ENCODE data around the gene GPR87. TPM values are rescaled to one million over a fixed set of nuclear protein-coding genes. Genes with fewer than 3 reads are reported as not detected.
A peak's percentile ranks its signal among the peaks of the same experiment; 100 is the strongest.

The GPR87 gene
- polyA plus RNA-seq, 1 donor, result not detected

DNA sequence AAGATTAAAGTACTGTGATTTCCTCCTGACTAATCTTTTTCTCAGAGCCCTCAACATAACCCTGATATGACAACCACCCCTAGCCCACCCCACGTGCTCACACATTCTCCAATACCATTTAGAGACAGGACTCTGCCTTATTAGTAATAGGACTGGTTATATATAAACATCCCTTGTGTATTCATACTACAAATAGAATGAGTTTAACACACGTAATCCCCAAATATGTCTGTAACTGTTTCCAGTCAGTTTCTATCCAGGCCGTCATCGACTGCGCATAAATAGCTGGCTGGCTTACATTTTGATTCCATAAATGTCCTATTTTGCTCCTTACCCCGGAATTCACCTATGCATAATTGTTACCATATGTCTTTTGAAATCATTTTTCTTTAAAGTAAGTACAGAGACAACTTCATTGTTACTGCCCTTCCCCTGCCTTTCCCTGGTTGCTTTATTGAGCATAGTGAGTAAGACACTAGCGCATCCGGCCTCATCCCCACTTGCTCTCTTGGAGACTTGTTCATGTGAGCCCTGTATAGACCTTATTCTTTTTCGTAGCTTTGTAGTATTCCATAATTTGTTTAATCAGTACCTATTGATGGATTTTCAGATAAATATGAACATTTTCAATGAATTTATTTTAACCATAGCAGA, 34.8 kb downstream of the GPR87 start:
- DNase-seq, result peak; percentile 78

DNA sequence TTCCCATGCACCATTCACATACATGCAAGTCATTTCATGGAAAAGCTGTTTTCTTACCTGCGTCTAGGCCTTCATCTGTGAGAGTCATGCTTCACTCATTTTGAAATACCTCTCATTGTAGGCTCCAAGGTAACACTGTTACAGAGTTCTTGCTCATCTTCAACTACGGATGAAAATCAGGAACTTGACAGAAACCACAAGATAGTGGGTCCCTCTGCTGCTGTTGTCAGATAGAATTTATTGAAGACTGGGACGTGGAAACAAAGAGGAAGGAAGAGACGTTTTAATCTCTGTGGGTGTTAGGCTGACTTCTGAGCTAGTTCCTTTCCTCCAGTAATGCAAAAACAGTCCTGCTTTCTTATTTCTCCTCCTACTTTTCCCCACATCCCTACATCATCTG, 38.4 kb downstream of the GPR87 start, which contains the start of gene P2RY14:
Gene P2RY14, minus strand, starts transcription at position 313 of the 400 bp plus-strand sequence. CDS start 64,226 bp downstream, outside the sequence.
- no peak for DNase-seq

DNA sequence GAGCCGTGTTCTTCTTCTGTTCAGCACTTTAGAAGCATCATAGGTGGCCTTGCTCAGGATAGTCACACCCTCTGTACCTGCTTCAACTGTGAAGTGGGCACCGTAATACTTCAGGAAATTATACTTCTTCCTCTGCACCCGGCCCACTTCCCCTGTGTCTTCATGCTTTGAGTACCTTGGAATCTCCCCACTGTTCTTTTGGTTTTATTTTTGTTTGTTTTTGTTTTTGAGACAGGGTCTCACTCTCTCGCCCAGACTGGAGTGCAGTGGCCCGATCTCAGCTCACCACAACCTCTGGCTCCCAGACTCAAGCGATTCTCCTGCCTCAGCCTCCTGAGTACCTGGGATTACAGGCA, 40.0 kb downstream of the GPR87 start:
- no peak for DNase-seq

DNA sequence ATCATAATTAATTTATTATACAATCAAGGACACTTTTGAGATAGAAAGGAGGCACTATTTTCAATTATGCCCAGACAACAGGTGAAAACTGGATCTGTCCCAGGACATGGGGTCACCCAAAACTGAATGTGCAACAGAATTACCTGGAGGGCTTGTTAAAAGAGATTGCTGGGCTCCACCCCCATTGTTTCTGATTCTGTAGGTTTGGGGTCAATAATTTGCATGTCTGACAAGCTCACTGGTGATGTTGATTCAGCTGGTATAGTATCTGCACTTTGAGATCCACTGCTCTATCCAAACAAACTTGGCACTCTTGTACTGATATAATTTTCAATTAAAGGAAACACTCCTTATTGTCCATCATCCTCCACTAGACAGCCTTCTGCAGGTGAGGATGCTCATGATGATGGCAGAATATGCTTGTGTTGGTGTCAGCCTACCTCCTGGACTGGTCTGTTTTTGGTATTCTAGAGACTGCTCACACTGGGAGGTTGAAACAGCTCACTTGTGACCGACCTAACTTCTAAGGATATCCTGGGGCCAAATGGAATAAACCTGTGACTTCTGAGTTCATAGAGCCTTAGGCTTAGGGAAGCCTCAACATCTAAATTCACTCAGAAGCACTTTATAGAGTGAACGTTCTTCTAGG, 40.5 kb downstream of the GPR87 start:
- no peak for DNase-seq

GRCh38 chr3:151275091-151275490, 41.5 kb downstream of the GPR87 start:
- no peak for DNase-seq

- DNase-seq, result peak; percentile 45
These were observed 47.0 kb downstream of the GPR87 start for GRCh38 chr3:151269631-151270030.

DNA sequence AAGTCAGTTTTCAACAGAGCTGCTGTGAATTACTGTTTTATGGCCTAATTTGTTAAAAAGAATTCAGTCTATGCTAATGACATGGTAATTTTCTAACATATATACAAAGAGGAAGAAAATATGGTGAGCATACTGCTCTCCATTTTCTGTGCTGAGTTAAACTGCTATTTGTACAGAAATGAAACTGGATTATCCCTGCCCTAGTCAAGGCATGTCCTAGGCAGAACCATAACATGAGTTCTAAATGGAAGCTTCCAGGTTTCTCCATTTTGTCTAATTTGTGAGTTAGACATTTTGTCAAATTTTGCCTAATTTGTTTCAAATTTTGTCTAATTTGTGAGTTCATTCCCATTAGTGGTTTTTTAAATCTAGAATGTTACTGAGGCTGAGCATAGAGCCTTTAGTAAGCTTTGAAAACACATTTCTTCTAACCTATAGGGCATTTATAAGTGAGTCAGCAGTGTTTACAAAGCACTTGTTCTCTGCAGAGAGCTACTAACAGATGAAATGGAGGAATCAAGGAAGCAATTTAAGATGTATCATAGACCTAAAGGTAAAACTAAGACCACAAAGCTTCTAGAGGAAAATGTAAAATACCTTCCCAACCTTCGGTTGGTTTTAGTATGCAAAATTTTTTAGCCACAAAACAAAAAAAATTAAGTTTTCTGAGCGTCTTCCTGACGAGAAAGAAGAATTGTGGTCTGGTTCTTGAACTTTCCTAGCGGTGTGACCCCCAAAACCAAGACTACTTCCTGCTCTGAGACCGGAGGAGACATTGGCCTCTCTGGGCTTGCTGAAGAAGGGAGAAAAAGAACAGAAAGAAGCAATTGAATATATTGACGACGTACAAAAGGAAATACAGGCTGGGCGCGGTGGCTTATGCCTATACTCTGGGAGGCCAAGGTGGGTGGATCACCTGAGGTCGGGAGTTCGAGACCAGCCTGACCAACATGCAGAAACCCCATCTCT, 48.1 kb downstream of the GPR87 start:
- no peak for DNase-seq

GRCh38 chr3:151267066-151267465, 49.6 kb downstream of the GPR87 start:
- DNase-seq, result no peak

DNA sequence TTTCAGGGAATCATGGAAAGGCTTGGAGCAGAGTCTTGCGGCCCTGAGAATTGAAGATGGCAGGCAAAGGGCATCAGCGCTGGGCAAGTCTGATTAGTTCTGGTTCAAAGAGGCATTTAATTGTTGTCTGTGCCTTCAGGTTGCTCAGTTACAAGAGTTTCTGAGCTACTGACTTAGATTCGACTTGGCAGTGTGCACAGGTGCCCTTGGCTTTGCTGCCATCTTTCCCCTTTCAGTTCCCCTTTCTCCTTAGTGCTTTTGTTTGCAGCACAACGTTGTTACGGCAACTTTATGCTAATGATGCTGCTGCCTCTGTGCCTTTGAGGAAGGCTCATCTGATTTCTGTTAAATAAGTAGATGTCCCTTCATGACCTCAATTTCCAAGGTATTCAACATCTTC, 50.8 kb downstream of the GPR87 start:
- DNase-seq, result no peak

DNA sequence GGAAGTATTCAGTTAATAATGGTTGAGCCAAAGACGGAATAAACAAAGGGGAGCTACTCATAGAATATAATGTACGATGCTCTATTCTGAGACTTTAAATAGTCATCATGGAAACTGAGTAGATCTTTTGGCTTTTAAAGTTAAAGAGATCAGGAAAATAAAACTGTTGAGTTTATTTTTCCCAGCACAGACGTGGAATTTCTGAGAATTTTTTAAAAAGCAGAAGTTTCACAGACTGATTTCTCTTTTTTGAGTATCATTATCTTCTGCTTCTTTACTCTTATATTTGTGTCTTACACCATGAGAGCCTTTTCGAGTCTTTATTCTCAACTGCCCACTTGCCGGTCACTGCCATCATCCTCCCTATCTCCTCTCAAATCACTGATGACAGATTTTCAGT, 51.5 kb downstream of the GPR87 start:
- no peak for DNase-seq

GRCh38 chr3:151264605-151265004, 52.0 kb downstream of the GPR87 start:
- no peak for DNase-seq

DNA sequence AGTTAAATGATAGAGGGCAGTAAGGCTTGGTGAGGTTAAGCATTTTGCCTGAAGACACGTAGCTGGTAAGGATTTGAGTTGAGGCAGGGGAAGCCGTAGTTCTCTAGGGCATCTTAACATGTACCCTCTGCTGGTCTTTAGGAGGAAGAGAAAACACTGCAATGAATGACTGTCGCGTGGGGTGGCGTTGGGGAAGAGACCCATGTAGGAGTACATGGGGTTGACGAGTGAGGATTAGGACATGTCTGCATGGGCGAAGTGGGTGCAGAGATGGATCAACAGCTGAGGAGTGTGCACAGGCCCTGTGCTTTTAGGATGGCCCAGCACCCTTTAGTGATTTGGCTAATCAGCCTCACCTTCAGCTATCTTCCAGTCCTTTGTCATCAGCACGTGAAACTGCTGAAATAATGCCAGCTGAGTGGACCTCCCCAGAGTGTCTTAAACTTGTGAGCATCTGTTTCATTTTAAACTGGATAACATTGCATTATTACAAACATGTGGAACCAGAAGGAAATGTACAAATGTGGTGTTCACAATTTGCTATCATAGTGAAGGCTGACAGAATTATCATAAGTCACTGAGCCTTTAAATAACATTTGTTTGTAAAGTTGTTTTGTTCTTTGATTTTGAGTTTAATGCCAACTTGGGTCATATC, 53.6 kb downstream of the GPR87 start:
- DNase-seq, result no peak

GRCh38 chr3:151259664-151260063, 57.0 kb downstream of the GPR87 start:
- DNase-seq, result no peak

DNA sequence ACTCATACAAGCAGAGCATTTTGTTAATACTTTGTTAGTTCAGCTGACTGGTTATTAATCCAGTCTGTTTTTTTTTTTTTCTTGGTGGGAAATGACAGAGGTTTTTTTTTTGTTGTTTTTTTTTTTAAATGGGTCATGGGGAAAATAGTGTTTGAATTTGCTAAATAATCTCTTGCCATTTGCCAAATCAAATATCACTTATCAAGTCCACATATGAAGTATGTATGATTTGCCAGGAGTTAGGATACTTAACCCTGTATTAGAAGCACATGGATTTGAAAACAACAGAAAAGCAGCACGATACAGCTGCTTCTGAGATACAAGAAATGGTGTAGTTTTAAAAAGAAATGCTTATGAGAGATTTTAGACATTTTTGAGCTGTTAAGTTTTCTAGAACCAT, 59.9 kb downstream of the GPR87 start:
- DNase-seq, result no peak

- no peak for DNase-seq
These were observed 67.8 kb downstream of the GPR87 start for GRCh38 chr3:151248772-151249337.

Other genes starting within 250 kb of the GPR87 start
- 9.7 TPM for gene MED12L, start 231.2 kb downstream of the GPR87 start, polyA plus RNA-seq (ENCODE audit: insufficient read length)
- not detected for gene GPR171, start 113.6 kb downstream of the GPR87 start, polyA plus RNA-seq (ENCODE audit: insufficient read length)
- 1.5 TPM for gene P2RY14, start 38.3 kb downstream of the GPR87 start, polyA plus RNA-seq (ENCODE audit: insufficient read length)
- 1.4 TPM for gene P2RY13, start 12.7 kb upstream of the GPR87 start, polyA plus RNA-seq (ENCODE audit: insufficient read length)
- 0.99 TPM for gene P2RY12, start 67.9 kb upstream of the GPR87 start, polyA plus RNA-seq (ENCODE audit: insufficient read length)
- gene IGSF10, start 144.2 kb upstream of the GPR87 start, polyA plus RNA-seq (ENCODE audit: insufficient read length), result 2.8 TPM